GM23248 (cell line): Measurements from ENCODE around the gene CALB2. TPM values are rescaled to one million over a fixed set of nuclear protein-coding genes. Genes with fewer than 3 reads are reported as not detected.

ENCODE experiments used
- DNase-seq: peaks from one replicate; pipeline ENCODE4 v3.0.0-alpha.2; 2015
- H2AFZ ChIP-seq: fragments of 200-600 bp; sonication (generic); 2 replicates; pipeline ENCODE4 v1.6.1; 2016; ENCODE audit warnings: antibody characterized with exemption
- H3F3A ChIP-seq: fragments of 200-600 bp; sonication (generic); 2 replicates; pipeline ENCODE4 v1.6.1; 2016; ENCODE audit warnings: mild to moderate bottlenecking, antibody characterized with exemption, mixed run types; ENCODE audit not compliant: insufficient read depth
- H3K27ac ChIP-seq: fragments of 200-600 bp; sonication (generic); 2 replicates; pipeline ENCODE4 v1.5.1; 2016; ENCODE audit warnings: mild to moderate bottlenecking
- H3K27me3 ChIP-seq: fragments of 200-600 bp; sonication (generic); replicated peaks from 2 replicates; pipeline ENCODE4 v1.6.1; 2016; ENCODE audit warnings: mild to moderate bottlenecking; ENCODE audit not compliant: insufficient read depth
- H3K36me3 ChIP-seq: fragments of 200-600 bp; sonication (generic); 2 replicates; pipeline ENCODE4 v1.6.1; 2016; ENCODE audit warnings: low read depth, mild to moderate bottlenecking
- H3K4me1 ChIP-seq: fragments of 200-600 bp; sonication (generic); 2 replicates; pipeline ENCODE4 v1.6.1; 2016; ENCODE audit warnings: mild to moderate bottlenecking; ENCODE audit not compliant: insufficient read depth
- H3K4me2 ChIP-seq: fragments of 200-600 bp; sonication (generic); one replicate; pipeline ENCODE4 v1.6.1; 2016; ENCODE audit warnings: mild to moderate bottlenecking; ENCODE audit not compliant: unreplicated experiment
- H3K4me3 ChIP-seq: fragments of 200-600 bp; sonication (generic); 2 replicates; pipeline ENCODE4 v1.5.1; 2016; ENCODE audit warnings: mild to moderate bottlenecking
- H3K79me2 ChIP-seq: fragments of 200-600 bp; sonication (generic); 2 replicates; pipeline ENCODE4 v1.6.1; 2016; ENCODE audit warnings: mild to moderate bottlenecking; ENCODE audit not compliant: insufficient read depth
- H3K9ac ChIP-seq: fragments of 200-600 bp; sonication (generic); 2 replicates; pipeline ENCODE4 v1.6.1; 2016; ENCODE audit warnings: mild to moderate bottlenecking
- H3K9me2 ChIP-seq: fragments of 200-600 bp; sonication (generic); 2 replicates; pipeline ENCODE4 v1.6.1; 2016; ENCODE audit warnings: mixed run types, mild to moderate bottlenecking, moderate library complexity; ENCODE audit not compliant: insufficient read depth
- H3K9me3 ChIP-seq: fragments of 200-600 bp; sonication (generic); one replicate; pipeline ENCODE4 v1.6.1; 2017; ENCODE audit warnings: low read depth
- H4K20me1 ChIP-seq: fragments of 200-600 bp; sonication (generic); 2 replicates; pipeline ENCODE4 v1.6.0; 2016; ENCODE audit not compliant: insufficient read depth
- EZH2 ChIP-seq: fragments of 200-600 bp; sonication (generic); IDR thresholded peaks from 2 replicates; pipeline ENCODE4 v1.6.1; 2018; ENCODE audit warnings: antibody characterized with exemption, mild to moderate bottlenecking; ENCODE audit not compliant: insufficient read depth, poor library complexity, severe bottlenecking
- EZH2phosphoT487 ChIP-seq: fragments of 200-600 bp; sonication (generic); IDR thresholded peaks from 2 replicates; pipeline ENCODE4 v1.6.1; 2018; ENCODE audit warnings: antibody characterized with exemption, moderate library complexity, mild to moderate bottlenecking, low read depth; ENCODE audit not compliant: insufficient read depth
- WGBS, 2 experiments: methylation state at CpG; one replicate each; pipeline ENCODE4 v1.1.6; 2015 to 2017; ENCODE audit warnings: low lambda C conversion rate in 2 of 2, low coverage in 1 of 2; ENCODE audit errors: missing lambda C conversion rate in 2 of 2; 5-methylcytosine and 5-hydroxymethylcytosine counted together
- in situ Hi-C: fragments of 300-500 bp; cut with MboI; formaldehyde crosslinking; loops from 2 replicates; pipeline ENCODE4 v1.15.0; 2020
- polyA plus RNA-seq: library from polyadenylated mRNA; unstranded; fragments of >200 nt; fragmentation: Nextera tagmentation; extraction: Ambion mirVana; gene quantifications from 2 replicates; pipeline ENCODE4 v1.2.1, GENCODE V29; 2016
- total RNA-seq: library from RNA; depleted of rRNA; stranded (reverse); fragments of >200 nt; shearing (Covaris generic); gene quantifications from 2 replicates; pipeline ENCODE4 v1.2.3, GENCODE V29; 2014

CALB2 gene
- total and polyA plus RNA-seq, 2 experiments from 2014 or later = 1.2 to 1.8 TPM

DNA sequence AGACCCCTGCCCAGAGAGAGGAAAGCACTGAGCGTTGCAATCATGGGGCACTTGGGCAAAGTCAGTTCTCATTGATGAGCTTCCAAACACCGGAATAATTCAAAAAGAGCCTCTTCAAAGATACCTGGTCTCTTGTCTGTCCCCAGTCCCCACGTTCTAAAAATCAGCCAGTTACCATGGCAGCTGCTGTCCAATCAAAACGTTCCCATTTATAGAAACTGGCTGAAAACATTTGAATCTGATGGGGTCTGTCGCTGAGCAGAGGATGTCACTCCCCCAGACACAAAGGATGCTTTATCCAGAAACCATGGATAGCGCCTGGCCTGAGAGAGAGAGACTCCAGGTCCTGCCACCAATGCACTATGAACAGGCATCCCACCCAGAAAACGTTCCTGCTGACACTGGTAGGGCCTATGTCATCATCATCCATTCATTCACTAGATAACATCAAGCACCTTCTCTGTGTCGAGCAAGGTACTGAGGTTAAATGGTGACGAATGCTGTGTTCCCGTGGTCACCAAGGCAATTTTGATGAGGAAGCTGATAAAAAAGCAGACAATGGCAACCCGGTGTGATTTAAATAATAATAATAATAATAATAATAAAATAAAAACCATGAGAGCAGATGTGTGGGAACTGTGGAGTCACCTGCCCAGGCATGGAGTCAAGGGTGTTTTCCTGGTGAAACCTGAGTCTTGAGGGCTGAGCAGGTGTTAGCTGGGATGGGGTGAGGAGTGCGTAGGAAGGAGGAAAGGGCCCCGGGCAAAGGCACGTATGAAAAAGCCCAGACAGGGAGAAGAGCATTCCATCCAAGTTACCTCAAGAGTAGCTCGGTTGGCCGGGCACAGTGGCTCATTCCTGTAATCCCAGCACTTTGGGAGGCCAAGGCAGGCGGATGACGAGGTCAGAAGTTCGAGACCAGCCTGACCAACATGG lies 19.0 kb upstream of the CALB2 start:
- 48 to 49% methylated on average over 19 of the region's 19 CpGs for WGBS, 2 experiments
- H3K4me2 ChIP-seq = no peak overlapping the region
- H2AFZ ChIP-seq = no peak overlapping the region
- no peaks in the 10 kb centered on the region for H3K9me2 ChIP-seq
- no peaks in the 10 kb centered on the region for H4K20me1 ChIP-seq
- no peak overlapping the region for H3K27ac ChIP-seq
- no peaks in the 10 kb centered on the region for H3K4me1 ChIP-seq
- no peaks in the 10 kb centered on the region for H3K36me3 ChIP-seq
- no peaks in the 10 kb centered on the region for H3K27me3 ChIP-seq
- H3K9ac ChIP-seq = no peak overlapping the region
- no peaks in the 10 kb centered on the region for H3F3A ChIP-seq
- in situ Hi-C loops = no loop called here
- DNase-seq = no peak
- no peak overlapping the region for H3K4me3 ChIP-seq
- no peaks in the 10 kb centered on the region for H3K79me2 ChIP-seq
- H3K9me3 ChIP-seq = no peaks in the 10 kb centered on the region
- TF ChIP-seq EZH2phosphoT487 (no peak), EZH2 (no peak)

DNA sequence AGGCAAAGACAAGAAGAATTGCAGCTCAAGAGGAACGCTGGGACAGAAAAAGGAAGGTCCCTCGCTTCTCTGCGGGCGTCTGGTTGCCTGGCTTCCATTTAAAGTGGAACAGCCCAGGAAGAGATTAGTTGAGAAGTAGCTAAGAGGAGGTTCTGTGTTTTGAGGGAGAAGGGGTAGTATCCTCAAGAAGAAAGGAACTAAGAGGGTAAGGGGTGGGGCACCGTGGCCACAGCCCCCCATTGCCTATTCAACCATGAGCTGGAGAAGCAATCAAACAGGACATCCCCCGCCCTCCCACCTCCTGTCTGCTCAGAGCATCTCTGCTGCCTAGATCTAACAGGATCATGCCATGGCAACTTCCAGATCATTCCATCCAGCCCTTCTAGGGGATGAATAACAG lies 18.1 kb upstream of the CALB2 start:
- H3K27me3 ChIP-seq = no peaks in the 10 kb centered on the region
- in situ Hi-C loops = no loop called here
- no peak for TF ChIP-seq EZH2phosphoT487
- TF ChIP-seq EZH2 = no peak

GRCh38 chr16:71341881-71342280 lies 16.6 kb upstream of the CALB2 start:
- no peak overlapping the region for H3K4me3 ChIP-seq
- H3K9me3 ChIP-seq = no peaks in the 10 kb centered on the region
- H3K27me3 ChIP-seq = no peaks in the 10 kb centered on the region
- no peaks in the 10 kb centered on the region for H3K79me2 ChIP-seq
- H3F3A ChIP-seq = no peaks in the 10 kb centered on the region
- no peaks in the 10 kb centered on the region for H3K9me2 ChIP-seq
- H3K4me2 ChIP-seq = no peak overlapping the region
- TF ChIP-seq EZH2 = no peak
- no peak for TF ChIP-seq EZH2phosphoT487
- H3K4me1 ChIP-seq = no peaks in the 10 kb centered on the region
- no peaks in the 10 kb centered on the region for H3K36me3 ChIP-seq
- 50 to 56% methylated on average over 5 of the region's 5 CpGs for WGBS, 2 experiments
- H4K20me1 ChIP-seq = no peaks in the 10 kb centered on the region
- H3K27ac ChIP-seq = no peak overlapping the region
- no peak overlapping the region for H2AFZ ChIP-seq
- in situ Hi-C loops = no loop called here
- no peak for DNase-seq
- no peak overlapping the region for H3K9ac ChIP-seq

More for the DNA sequence above, 18.1 kb upstream of the CALB2 start:
- WGBS, 2 experiments = 43 to 45% methylated on average over 6 of the region's 6 CpGs
- H3K4me3 ChIP-seq = no peak overlapping the region
- no peaks in the 10 kb centered on the region for H3F3A ChIP-seq
- no peaks in the 10 kb centered on the region for H3K79me2 ChIP-seq
- no peaks in the 10 kb centered on the region for H4K20me1 ChIP-seq
- no peak overlapping the region for H3K9ac ChIP-seq
- H3K9me2 ChIP-seq = no peaks in the 10 kb centered on the region
- H3K36me3 ChIP-seq = no peaks in the 10 kb centered on the region
- H2AFZ ChIP-seq = no peak overlapping the region
- no peak overlapping the region for H3K4me2 ChIP-seq
- no peaks in the 10 kb centered on the region for H3K9me3 ChIP-seq
- no peak overlapping the region for H3K27ac ChIP-seq
- DNase-seq = no peak
- no peaks in the 10 kb centered on the region for H3K4me1 ChIP-seq

GRCh38 chr16:71343078-71343477 lies 15.4 kb upstream of the CALB2 start:
- no peak overlapping the region for H3K4me2 ChIP-seq
- H4K20me1 ChIP-seq = no peaks in the 10 kb centered on the region
- no peak for DNase-seq
- H2AFZ ChIP-seq = no peak overlapping the region
- no peaks in the 10 kb centered on the region for H3K9me2 ChIP-seq
- no peaks in the 10 kb centered on the region for H3K36me3 ChIP-seq
- H3K4me1 ChIP-seq = no peaks in the 10 kb centered on the region
- WGBS, 2 experiments = 51 to 58% methylated on average over 8 of the region's 8 CpGs
- no peaks in the 10 kb centered on the region for H3K79me2 ChIP-seq
- no peaks in the 10 kb centered on the region for H3K9me3 ChIP-seq
- TF ChIP-seq EZH2 = no peak
- TF ChIP-seq EZH2phosphoT487 = no peak
- H3K9ac ChIP-seq = no peak overlapping the region
- H3K4me3 ChIP-seq = no peak overlapping the region
- no peak overlapping the region for H3K27ac ChIP-seq
- H3F3A ChIP-seq = no peaks in the 10 kb centered on the region
- in situ Hi-C loops = no loop called here
- H3K27me3 ChIP-seq = no peaks in the 10 kb centered on the region
